Measurements from ENCODE around the gene SPDEF.

SPDEF gene

GRCh38 chr6:34540222-34540621 lies 15.9 kb downstream of the SPDEF start:
- no peak for TF ChIP-seq FOXM1 (IDR thresholded peaks at IDR 0.05; ENCODE audit: borderline replicate concordance, low read depth)
- no peak for TF ChIP-seq REST (IDR thresholded peaks at IDR 0.05; ENCODE audit: low read depth)
- TF ChIP-seq RAD21 (IDR thresholded peaks at IDR 0.05; ENCODE audit: low read depth), result no peak
- TF ChIP-seq, protein P1, sequence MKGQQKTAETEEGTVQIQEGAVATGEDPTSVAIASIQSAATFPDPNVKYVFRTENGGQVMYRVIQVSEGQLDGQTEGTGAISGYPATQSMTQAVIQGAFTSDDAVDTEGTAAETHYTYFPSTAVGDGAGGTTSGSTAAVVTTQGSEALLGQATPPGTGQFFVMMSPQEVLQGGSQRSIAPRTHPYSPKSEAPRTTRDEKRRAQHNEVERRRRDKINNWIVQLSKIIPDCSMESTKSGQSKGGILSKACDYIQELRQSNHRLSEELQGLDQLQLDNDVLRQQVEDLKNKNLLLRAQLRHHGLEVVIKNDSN (IDR thresholded peaks at IDR 0.05), result no peak
- TF ChIP-seq CEBPB (IDR thresholded peaks at IDR 0.05), result no peak
- no peak for TF ChIP-seq TEAD4 (IDR thresholded peaks at IDR 0.05)
- no peak for TF ChIP-seq EP300 (IDR thresholded peaks at IDR 0.05; ENCODE audit: borderline replicate concordance)
- TF ChIP-seq NFIC (IDR thresholded peaks at IDR 0.05), result no peak
- no peak for TF ChIP-seq CREB1 (IDR thresholded peaks at IDR 0.05; ENCODE audit: low read depth)
- no peak for TF ChIP-seq YY1 (IDR thresholded peaks at IDR 0.05; ENCODE audit: low read depth)
- TF ChIP-seq, protein P2, sequence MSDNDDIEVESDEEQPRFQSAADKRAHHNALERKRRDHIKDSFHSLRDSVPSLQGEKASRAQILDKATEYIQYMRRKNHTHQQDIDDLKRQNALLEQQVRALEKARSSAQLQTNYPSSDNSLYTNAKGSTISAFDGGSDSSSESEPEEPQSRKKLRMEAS (IDR thresholded peaks at IDR 0.05), result no peak
- no peak for TF ChIP-seq EGR1 (IDR thresholded peaks at IDR 0.05)
- no peak for TF ChIP-seq TAF1 (IDR thresholded peaks at IDR 0.05; ENCODE audit: low read depth)
- no peak for TF ChIP-seq TCF12 (IDR thresholded peaks at IDR 0.05; ENCODE audit: low read depth)
- no peak for TF ChIP-seq ZBTB7A (IDR thresholded peaks at IDR 0.05; ENCODE audit: low read depth)

DNA sequence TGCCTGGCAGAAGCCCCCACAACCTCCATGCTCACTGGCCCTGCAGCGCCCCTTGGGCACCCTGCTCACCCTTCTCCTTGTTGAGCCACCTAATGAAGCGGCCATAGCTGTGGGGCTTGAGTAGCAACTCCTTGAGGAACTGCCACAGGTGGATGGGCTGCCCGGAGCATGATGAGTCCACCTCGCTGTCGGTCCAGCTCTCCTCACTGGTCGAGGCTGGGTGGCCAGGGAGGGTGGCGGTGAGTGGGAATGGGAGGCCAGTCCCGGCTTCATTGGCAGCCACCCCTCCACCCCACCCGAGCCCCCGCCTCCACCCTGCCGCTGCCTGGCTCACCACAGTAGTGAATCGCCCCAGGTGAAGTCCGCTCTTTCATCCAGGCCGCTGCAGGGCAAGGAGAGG lies 16.9 kb downstream of the SPDEF start:
- no peak for TF ChIP-seq NFIC (IDR thresholded peaks at IDR 0.05)
- TF ChIP-seq, protein P1 (IDR thresholded peaks at IDR 0.05), result no peak

- TF ChIP-seq EP300 (IDR thresholded peaks at IDR 0.05; ENCODE audit: borderline replicate concordance) (no peak), YY1 (IDR thresholded peaks at IDR 0.05; ENCODE audit: low read depth) (no peak), TEAD4 (IDR thresholded peaks at IDR 0.05) (no peak), CEBPB (IDR thresholded peaks at IDR 0.05) (no peak), ZBTB7A (IDR thresholded peaks at IDR 0.05; ENCODE audit: low read depth) (no peak)
Measured at GRCh38 chr6:34538581-34538980, 17.5 kb downstream of the SPDEF start.

DNA sequence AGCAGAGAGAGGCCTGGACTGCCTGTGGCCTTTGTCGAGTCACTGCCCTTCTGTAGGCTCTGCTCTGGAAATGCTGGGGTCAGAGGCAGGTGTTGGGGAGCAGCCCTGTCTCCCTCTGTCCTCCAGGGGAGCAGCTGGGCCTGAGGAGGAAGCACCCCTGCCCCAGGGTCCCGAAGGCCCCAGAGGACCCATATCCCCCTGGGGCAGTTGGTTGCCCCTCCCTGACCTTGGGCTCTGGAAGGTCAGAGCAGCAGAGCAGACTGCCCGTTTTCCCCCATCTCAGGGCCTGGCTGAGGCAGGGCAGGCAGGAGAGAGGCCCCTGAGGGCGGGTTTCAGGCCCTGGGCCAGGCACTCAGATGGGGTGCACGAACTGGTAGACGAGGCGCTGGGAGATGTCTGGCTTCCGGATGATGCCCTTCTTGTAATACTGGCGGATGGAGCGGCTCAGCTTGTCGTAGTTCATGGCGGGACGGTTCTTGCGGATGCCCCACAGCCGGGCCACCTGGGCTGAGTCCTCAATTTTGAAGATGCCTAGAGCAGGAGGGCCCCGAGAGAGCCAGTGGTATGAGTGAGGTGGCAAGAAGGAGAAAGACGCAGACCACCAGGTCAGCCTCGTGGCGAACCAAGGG lies 18.1 kb downstream of the SPDEF start:
- no peak for TF ChIP-seq ZBTB7A (IDR thresholded peaks at IDR 0.05; ENCODE audit: low read depth)
- no peak for TF ChIP-seq TAF1 (IDR thresholded peaks at IDR 0.05; ENCODE audit: low read depth)
- TF ChIP-seq RAD21 (IDR thresholded peaks at IDR 0.05; ENCODE audit: low read depth), result no peak
- no peak for TF ChIP-seq YY1 (IDR thresholded peaks at IDR 0.05; ENCODE audit: low read depth)
- TF ChIP-seq, protein P1 (IDR thresholded peaks at IDR 0.05), result no peak
- no peak for TF ChIP-seq NFIC (IDR thresholded peaks at IDR 0.05)
- TF ChIP-seq EGR1 (IDR thresholded peaks at IDR 0.05), result no peak
- no peak for TF ChIP-seq CEBPB (IDR thresholded peaks at IDR 0.05)
- no peak for TF ChIP-seq REST (IDR thresholded peaks at IDR 0.05; ENCODE audit: low read depth)
- no peak for TF ChIP-seq TCF12 (IDR thresholded peaks at IDR 0.05; ENCODE audit: low read depth)
- no peak for TF ChIP-seq FOXM1 (IDR thresholded peaks at IDR 0.05; ENCODE audit: borderline replicate concordance, low read depth)
- TF ChIP-seq CREB1 (IDR thresholded peaks at IDR 0.05; ENCODE audit: low read depth), result no peak
- TF ChIP-seq, protein P2 (IDR thresholded peaks at IDR 0.05), result no peak
- TF ChIP-seq TEAD4 (IDR thresholded peaks at IDR 0.05), result no peak

- no peak for TF ChIP-seq ZBTB7A (IDR thresholded peaks at IDR 0.05; ENCODE audit: low read depth)
- TF ChIP-seq EGR1 (IDR thresholded peaks at IDR 0.05), result no peak
- no peak for TF ChIP-seq YY1 (IDR thresholded peaks at IDR 0.05; ENCODE audit: low read depth)
- TF ChIP-seq TEAD4 (IDR thresholded peaks at IDR 0.05), result no peak
- no peak for TF ChIP-seq RAD21 (IDR thresholded peaks at IDR 0.05; ENCODE audit: low read depth)
- TF ChIP-seq, protein P1 (IDR thresholded peaks at IDR 0.05), result no peak
Measured at GRCh38 chr6:34536959-34537848, 18.9 kb downstream of the SPDEF start.
